Neutrophil (primary cell): ENCODE measurements around the gene MORN5.

Experiments
- H3K27ac ChIP-seq: fragments of 200-600 bp; sonication (generic); 2 replicates; pipeline ENCODE4 v1.5.1; 2016; ENCODE audit warnings: mild to moderate bottlenecking, moderate library complexity
- H3K27me3 ChIP-seq: fragments of 200-600 bp; sonication (generic); 2 replicates; pipeline ENCODE4 v1.6.0; 2016; ENCODE audit warnings: mild to moderate bottlenecking
- H3K36me3 ChIP-seq: fragments of 200-600 bp; sonication (generic); 2 replicates; pipeline ENCODE4 v1.5.1; 2017
- H3K4me1 ChIP-seq, 2 experiments: fragments of 200-600 bp in 1 of 2; sonication (generic) in 1 of 2; 1 replicate in 1 of 2; 2 replicates in 1 of 2; pipeline versions ENCODE4 v1.5.1 to v1.6.1; 2013 to 2016; ENCODE audit warnings: low read depth in 1 of 2, low read length in 1 of 2, mild to moderate bottlenecking in 1 of 2, moderate library complexity in 1 of 2; ENCODE audit not compliant: control insufficient read depth in 1 of 2, insufficient read depth in 1 of 2
- H3K4me3 ChIP-seq, 2 experiments: fragments of 200-600 bp in 1 of 2; sonication (generic) in 1 of 2; 1 replicate in 1 of 2; 2 replicates in 1 of 2; pipeline ENCODE4 v1.5.1; 2013 to 2016; ENCODE audit warnings: low read depth in 1 of 2, low read length in 1 of 2, mild to moderate bottlenecking in 1 of 2, moderate library complexity in 1 of 2
- H3K9me3 ChIP-seq: fragments of 200-600 bp; sonication (generic); 2 replicates; pipeline ENCODE4 v1.5.1; 2016
- TF ChIP-seq, protein P1 (sequence below): fragments of 200-600 bp; sonication (generic); IDR thresholded peaks from 2 replicates; pipeline ENCODE4 v1.5.1; 2016; ENCODE audit warnings: antibody characterized with exemption

MORN5 gene

DNA sequence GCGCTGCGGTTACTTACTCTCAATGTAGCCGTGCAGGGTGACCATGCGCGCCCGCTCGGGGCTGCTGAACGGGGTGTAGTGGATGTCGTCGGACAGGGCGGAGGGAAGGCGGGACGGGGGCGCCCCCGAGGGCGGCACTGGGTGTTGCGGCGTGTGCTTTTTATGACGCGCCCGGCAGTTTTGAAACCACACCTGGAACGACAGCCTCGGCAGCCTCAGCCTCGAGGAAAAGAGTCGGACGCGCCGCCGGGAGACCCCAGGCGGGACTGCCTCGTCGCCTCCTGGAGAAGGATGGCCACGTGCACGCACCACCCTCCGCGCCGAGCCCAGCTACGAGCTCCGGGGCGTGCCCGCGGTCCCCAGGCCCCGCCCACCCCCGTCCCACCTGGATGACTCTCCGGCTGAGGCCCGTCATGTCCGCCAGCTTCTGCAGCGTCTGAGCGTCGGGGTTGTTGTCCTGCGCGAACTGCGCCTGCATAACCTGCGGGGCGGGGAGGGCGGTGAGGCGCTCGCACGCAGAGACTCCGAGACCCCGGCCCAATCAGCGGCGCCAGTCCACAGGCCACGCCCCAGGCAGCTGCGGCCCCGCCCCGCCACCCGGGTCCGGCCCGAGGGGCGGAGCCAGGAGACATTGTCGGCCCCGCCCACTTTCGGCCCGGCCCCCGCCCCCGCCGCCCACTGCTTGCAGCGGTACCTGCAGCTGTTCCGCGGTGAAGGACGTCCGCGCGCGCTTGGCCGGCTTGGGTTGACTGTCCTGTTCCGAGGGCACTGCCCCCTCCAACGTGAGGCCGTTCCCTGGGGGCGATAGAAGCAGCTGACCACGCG, 54.1 kb downstream of the MORN5 start:
- Histone ChIP-seq H3K27me3 (peaks cover 88% of the 10 kb centered on the region), H3K9me3 (no peaks in the 10 kb centered on the region), H3K4me3 (peak overlapping the region; percentile 32 to 60), H3K27ac (no peak overlapping the region), H3K36me3 (no peaks in the 10 kb centered on the region), H3K4me1 (peaks cover 3 to 13% of the 10 kb centered on the region in 2 experiments)
- TF ChIP-seq, protein P1, sequence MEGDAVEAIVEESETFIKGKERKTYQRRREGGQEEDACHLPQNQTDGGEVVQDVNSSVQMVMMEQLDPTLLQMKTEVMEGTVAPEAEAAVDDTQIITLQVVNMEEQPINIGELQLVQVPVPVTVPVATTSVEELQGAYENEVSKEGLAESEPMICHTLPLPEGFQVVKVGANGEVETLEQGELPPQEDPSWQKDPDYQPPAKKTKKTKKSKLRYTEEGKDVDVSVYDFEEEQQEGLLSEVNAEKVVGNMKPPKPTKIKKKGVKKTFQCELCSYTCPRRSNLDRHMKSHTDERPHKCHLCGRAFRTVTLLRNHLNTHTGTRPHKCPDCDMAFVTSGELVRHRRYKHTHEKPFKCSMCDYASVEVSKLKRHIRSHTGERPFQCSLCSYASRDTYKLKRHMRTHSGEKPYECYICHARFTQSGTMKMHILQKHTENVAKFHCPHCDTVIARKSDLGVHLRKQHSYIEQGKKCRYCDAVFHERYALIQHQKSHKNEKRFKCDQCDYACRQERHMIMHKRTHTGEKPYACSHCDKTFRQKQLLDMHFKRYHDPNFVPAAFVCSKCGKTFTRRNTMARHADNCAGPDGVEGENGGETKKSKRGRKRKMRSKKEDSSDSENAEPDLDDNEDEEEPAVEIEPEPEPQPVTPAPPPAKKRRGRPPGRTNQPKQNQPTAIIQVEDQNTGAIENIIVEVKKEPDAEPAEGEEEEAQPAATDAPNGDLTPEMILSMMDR, result no peak

- TF ChIP-seq, protein P1, result no peak
- Histone ChIP-seq H3K27ac (no peak overlapping the region), H3K36me3 (no peaks in the 10 kb centered on the region), H3K9me3 (no peaks in the 10 kb centered on the region), H3K4me3 (no peak overlapping the region), H3K27me3 (peaks cover 95% of the 10 kb centered on the region), H3K4me1 (peaks cover 8 to 20% of the 10 kb centered on the region in 2 experiments)
Measured at GRCh38 chr9:122214507-122214906, 54.8 kb downstream of the MORN5 start.

DNA sequence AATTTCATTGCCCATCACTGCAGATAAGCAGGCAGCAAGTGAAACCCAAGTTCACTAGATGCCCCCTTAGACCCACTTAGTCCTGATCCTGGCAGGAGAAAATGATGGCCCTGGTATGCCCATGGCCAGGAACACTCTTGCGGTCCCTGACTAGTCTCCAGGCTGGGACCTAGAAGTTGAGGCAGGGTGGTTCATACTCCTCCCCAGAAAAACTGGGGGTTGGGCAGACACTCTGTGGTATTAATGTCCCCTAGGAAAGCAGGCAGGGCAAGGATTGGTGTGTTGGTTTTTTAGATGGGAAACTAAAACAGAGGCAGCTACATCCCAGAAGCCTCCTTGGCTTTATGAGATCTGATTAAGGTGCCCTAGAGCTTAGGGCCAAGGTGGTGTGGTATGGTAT, 56.0 kb downstream of the MORN5 start:
- peaks cover 12 to 24% of the 10 kb centered on the region in 2 experiments for H3K4me1 ChIP-seq
- H3K27me3 ChIP-seq, result peaks cover 100% of the 10 kb centered on the region
- TF ChIP-seq, protein P1, result no peak

DNA sequence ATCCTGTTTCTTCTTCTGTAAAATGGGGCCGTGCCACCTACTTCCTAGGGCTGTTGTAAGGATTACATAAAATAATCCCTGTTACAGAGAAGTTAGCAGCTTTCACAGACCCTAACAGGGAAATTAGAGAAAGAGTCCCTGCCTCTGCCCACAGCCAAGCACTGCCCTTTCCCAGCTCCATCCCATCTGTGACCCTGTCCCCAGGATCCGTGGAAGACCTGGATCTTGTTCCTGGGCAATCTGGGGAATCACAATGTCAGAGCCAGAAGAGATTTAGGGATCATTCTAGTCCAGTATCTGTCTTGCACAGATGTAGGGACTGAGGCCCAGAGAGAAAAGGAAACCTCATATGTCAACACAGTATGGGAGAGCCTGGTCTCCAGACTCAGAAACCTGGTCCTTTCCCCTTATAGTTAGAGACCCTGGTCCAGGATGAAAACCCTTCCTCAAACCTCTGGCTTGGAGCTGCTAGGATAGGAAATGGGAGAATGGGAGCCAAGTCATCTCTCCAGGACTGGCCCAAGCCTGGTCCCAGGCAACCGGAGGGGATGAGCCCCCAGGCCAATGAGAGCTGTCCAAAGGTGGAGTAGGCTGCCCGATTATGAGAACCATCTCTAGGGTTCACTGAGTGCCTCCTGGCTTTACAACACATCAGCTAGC, 56.6 kb downstream of the MORN5 start:
- Histone ChIP-seq H3K4me3 (no peak overlapping the region), H3K4me1 (peaks cover 12 to 24% of the 10 kb centered on the region in 2 experiments), H3K27me3 (peaks cover 100% of the 10 kb centered on the region), H3K36me3 (no peaks in the 10 kb centered on the region), H3K9me3 (no peaks in the 10 kb centered on the region), H3K27ac (no peak overlapping the region)
- TF ChIP-seq, protein P1, result no peak

More for the DNA sequence above, 56.0 kb downstream of the MORN5 start:
- no peaks in the 10 kb centered on the region for H3K9me3 ChIP-seq
- no peaks in the 10 kb centered on the region for H3K36me3 ChIP-seq
- H3K27ac ChIP-seq, result no peak overlapping the region
- no peak overlapping the region for H3K4me3 ChIP-seq

DNA sequence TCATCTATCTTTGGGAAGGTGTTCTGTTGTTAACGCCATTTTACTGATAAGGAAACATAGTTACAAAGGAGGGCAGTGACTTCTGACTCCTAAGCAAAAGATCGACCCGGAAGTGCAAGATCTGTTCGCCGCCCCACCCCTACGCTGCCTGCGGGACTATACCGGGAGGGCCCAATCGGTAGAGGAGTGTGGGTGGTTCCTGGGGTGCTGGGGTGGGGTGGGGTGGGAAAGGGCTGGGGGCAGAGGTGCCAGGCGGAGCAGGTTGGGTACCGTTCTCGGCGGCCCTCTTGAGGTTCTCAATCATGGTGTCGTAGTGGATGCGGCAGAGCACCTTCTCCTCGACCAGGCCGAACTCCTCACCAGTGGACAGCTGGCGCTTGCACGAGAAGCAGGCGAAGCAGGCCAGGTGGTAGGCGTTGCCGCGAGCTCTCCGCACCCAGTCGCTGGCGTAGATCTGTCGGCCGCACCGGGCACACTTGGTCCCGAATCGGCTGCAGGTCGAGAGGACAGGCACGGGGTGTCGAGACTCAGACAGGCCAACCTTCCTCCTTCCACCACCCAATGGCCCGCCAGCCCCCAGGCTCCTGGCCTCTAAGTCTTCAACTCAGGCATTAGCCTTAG, 57.2 kb downstream of the MORN5 start:
- Histone ChIP-seq H3K27ac (no peak overlapping the region), H3K36me3 (no peaks in the 10 kb centered on the region), H3K9me3 (no peaks in the 10 kb centered on the region), H3K4me1 (peaks cover 12 to 24% of the 10 kb centered on the region in 2 experiments), H3K27me3 (peaks cover 100% of the 10 kb centered on the region), H3K4me3 (no peak overlapping the region)
- TF ChIP-seq, protein P1, result no peak
